Retina (tissue), 1 donor: ENCODE results near the gene SLAMF1.
"Not testable (repeated sequence)": the region's sequence is repeated elsewhere in the genome, so short reads cannot be mapped to it uniquely, and the experiment has no call there.

Source experiments
- DNase-seq: peaks from one replicate; pipeline ENCODE4 v3.0.0-alpha.2; 2016

SLAMF1 gene

GRCh38 chr1:160638540-160638857, 8.3 kb downstream of the SLAMF1 start:
- no peak for DNase-seq

- DNase-seq, result no peak
Measured at GRCh38 chr1:160637821-160638539, 8.9 kb downstream of the SLAMF1 start.

GRCh38 chr1:160637065-160637464, 9.8 kb downstream of the SLAMF1 start:
- no peak for DNase-seq

- no peak for DNase-seq
Measured at GRCh38 chr1:160636547-160636946, 10.3 kb downstream of the SLAMF1 start.

- no peak for DNase-seq
Measured at GRCh38 chr1:160636076-160636475, 10.8 kb downstream of the SLAMF1 start.

DNA sequence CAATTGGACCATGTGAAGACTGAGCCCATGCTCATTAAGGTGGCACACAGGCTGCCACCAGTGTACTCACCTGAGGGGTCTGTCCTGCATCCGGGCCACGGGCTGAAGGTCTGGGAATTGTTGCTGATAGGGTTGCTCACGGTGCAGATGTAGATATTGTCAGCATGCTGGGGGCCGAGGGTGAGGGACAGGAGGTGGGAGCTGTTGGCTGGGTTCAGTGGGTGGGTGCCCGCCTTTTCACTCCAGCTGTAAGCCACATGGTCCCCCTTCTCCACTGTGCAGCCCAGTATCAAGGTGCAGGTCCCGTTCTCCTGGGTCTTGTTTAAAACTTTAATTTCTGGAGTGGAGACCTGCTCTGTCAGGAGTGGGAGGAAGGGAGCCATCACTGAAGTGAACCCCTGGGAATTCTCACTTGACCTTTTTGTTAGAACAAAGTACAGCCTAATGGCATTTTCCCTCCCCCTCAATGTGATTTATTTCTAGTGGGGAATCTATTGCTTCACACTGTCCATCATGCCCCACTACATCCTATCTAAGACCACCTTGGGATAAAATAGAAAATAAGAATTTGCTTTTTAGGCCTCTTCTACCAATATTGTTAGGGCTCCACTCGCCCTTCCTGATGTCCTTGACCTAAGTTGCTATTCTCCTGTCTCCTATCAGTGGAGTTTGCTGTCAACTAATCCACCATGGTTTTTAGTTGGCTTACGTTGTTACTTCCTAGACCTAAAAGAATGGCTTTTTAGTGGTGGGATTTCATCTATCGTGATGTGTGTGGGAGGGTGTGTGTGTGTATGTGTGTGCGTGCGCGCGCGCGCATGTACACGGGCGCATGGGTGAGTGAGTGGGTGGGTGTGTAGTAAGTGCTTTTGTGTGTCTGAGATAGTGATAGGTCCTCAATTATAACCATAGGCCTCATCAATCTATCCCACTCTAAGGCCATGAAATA, 12.0 kb downstream of the SLAMF1 start:
- no peak for DNase-seq

- no peak for DNase-seq
Measured at GRCh38 chr1:160633330-160633903, 13.4 kb downstream of the SLAMF1 start.

DNA sequence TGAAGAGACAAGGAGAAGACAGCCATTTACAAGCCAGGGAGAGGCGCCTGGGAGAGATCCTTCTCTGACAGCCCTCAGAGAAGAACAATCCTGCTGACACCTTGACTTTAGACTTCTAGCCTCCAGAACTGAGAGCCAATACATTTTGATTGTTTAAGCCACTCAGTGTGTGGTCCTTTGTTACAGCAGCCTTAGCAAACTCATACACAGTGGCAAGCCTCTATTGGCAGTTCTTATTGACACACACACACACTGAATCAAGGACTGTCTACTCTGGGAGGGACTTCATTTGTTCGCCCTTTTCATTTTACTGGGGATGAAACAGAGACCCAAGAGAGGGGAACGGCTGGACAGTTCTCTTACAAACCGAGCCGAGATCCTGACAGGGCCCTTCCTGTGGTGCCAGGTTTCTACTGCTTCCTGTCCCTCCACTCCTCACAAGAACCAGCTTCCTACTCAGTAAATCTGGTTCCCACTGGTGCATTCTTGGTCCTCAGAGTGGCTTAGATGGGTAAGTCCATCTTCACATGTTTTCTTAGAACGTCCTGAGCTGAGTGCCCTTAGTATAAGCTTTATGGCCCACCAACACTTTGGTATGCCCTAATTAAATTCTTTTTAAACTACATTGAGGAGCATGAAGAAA, 14.7 kb downstream of the SLAMF1 start:
- no peak for DNase-seq

DNA sequence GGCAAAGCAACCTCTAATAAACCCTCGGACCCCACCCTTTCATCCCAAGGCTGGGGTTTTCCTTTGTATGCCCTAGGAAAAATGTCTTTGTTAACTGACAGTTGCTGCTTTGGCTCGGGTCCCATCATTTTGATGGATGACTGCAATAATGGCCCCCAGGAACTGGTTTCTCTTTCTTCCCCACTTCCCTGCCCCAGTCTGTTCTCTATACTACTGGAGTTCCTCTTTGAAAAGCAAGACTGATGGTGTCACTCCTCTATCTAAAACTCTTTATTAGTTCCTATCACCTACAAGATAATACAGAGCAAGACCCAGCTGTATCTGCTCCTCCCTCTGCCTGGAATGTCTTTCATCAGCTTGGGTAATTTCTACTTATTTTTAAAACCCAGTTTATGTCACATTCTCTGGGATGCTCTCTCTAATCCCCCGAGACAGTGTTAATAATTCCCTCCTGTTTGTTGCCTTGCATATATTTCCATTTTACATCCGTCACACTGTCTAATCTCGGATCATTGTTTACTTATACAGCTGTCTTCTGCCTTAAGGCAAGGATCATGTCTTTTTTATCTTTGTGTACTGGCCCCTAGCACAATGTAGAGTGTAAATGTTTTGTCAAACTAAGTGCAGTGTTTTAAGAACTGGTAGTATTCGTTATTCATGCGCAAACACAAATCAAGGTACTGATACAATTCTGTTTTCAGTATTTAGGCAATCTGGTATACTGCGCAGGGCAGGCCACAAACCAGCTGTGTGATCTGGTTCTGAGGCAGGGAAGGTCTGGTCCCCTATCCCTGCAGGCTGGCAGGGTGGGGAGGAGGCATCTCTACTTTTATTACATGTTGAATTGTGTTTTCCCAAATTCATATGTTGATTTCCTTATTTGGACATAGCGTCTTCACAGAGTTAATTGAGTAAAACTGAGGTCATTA, 16.1 kb downstream of the SLAMF1 start:
- no peak for DNase-seq

GRCh38 chr1:160629286-160630210, 17.3 kb downstream of the SLAMF1 start:
- peak; percentile 13 for DNase-seq

- DNase-seq, result no peak
Measured at GRCh38 chr1:160628799-160629263, 18.0 kb downstream of the SLAMF1 start.

- not testable (repeated sequence) for DNase-seq
Measured at GRCh38 chr1:160627677-160628289, 19.1 kb downstream of the SLAMF1 start.

GRCh38 chr1:160626509-160627342, 20.1 kb downstream of the SLAMF1 start:
- DNase-seq, result no peak

GRCh38 chr1:160625725-160626498, 20.9 kb downstream of the SLAMF1 start:
- no peak for DNase-seq

- DNase-seq, result no peak
Measured at GRCh38 chr1:160625321-160625720, 21.5 kb downstream of the SLAMF1 start.

DNA sequence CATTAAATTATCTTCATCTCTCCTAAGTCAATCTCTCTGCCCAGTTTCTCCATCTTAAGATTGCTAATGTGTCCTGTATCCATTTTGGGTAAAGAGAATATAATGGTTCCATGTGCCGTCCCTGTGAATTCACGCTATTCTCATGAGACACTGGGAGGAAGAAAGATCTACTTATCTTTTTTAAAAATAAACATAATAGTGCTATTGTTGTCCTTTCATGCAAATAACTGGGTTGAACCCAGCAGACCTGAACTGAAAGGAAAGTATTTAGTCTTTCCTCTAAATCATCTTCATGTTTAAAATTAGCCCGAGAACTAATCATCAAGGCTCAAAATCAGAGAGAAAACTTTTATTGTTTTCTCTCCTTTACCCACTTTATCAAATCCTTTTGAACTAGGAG, 22.4 kb downstream of the SLAMF1 start:
- DNase-seq, result no peak

DNA sequence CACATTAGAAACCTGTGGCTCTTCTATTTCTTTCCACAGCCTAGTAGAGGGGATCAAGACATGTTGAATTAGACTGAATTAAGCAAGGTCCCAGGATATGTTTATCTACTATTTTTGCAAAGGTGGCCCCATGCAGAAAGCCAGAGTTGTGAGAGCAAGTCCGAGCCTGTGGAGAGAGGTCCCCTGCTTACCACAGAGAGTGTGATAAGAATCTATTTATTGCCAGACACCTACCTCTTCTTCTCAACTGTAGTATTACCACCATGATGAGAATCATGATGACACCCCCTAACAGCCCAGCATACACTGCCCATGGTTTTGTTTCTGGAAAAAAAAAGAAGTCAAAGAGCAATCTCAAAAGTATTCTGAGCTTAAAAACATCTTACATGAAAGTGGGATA, 23.0 kb downstream of the SLAMF1 start:
- no peak for DNase-seq

DNA sequence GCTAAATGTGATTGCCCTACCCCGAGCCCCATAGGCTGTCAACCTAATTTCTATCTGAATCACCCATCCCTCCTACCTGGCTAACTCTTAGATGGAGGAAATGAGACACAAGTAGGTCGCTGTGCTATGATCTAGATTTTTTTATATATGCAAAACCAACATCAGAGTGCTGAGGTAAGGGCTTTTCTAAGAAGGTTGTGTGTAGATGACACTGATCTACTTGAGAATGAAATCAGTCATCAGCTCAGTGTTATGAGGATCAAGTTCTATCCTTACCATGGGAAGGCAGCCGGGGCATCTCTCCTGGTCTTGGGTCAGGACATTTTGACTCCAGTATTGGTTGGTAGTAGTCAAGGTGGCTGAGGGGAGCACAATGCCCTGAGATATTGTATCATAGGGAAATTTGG, 23.6 kb downstream of the SLAMF1 start:
- DNase-seq, result no peak
